Endothelial cell of umbilical vein (primary cell): ENCODE results near the gene MAST4. TPM values are rescaled to one million over a fixed set of nuclear protein-coding genes. Genes with fewer than 3 reads are reported as not detected.

Experiments used
- BruUV-seq: library from RNA; stranded (reverse); fragments of 400-500 nt; replicated peaks from 2 replicates; lab custom pipeline; 2021; lab: Mats Ljungman, UMichigan
- CTCF ChIA-PET: fragments of 300-600, 350-600 bp; sonication (Branson Sonifier 250); formaldehyde crosslinking; loops from one replicate; lab custom pipeline; 2021; ENCODE audit warnings: antibody characterized with exemption, inconsistent platforms; lab: Charles Lee
- POLR2A ChIA-PET: fragments of 300-600, 350-600 bp; sonication (Branson Sonifier 250); formaldehyde crosslinking; loops from one replicate; lab custom pipeline; 2021; ENCODE audit warnings: antibody characterized with exemption, inconsistent platforms; lab: Charles Lee
- DNase-seq: peaks from one replicate; pipeline ENCODE4 v3.0.0-alpha.2; 2011; ENCODE audit warnings: low read depth, low spot score
- FAIRE-seq: peaks from 2 replicates; lab custom pipeline; 2011; peaks lifted over from hg19 to GRCh38; lab: Jason Lieb, UNC
- H2AFZ ChIP-seq: 2 replicates; pipeline ENCODE4 v1.6.0; 2012; ENCODE audit warnings: low read depth, low read length, control low read depth, inconsistent platforms
- H3K27ac ChIP-seq: 2 replicates; pipeline ENCODE4 v1.5.1; 2011; ENCODE audit warnings: low read depth, mild to moderate bottlenecking, control low read depth, low read length, moderate library complexity; ENCODE audit not compliant: insufficient read depth
- H3K27me3 ChIP-seq, 2 experiments: 2 replicates each; pipeline versions ENCODE4 v1.6.0 to v1.6.1; 2011; ENCODE audit warnings: low read length in 2 of 2, mixed read lengths in 1 of 2; ENCODE audit not compliant: control insufficient read depth in 2 of 2, insufficient read depth in 2 of 2
- H3K36me3 ChIP-seq, 2 experiments: 2 replicates in 1 of 2; 3 replicates in 1 of 2; pipeline ENCODE4 v1.5.1; 2011; ENCODE audit warnings: low read length in 2 of 2, mild to moderate bottlenecking in 1 of 2, moderate library complexity in 1 of 2; ENCODE audit not compliant: control insufficient read depth in 2 of 2, insufficient read depth in 2 of 2; ENCODE audit errors: extremely low read depth in 1 of 2
- H3K4me1 ChIP-seq: 3 replicates; pipeline ENCODE4 v1.5.1; 2011; ENCODE audit warnings: mild to moderate bottlenecking, low read length; ENCODE audit not compliant: control insufficient read depth, insufficient read depth; ENCODE audit errors: extremely low read depth
- H3K4me2 ChIP-seq: 2 replicates; pipeline ENCODE4 v1.6.1; 2011; ENCODE audit warnings: low read length, control low read depth, mixed read lengths; ENCODE audit not compliant: insufficient read depth
- H3K4me3 ChIP-seq, 3 experiments: fragments of 200-600 bp in 1 of 3; sonication (generic), shearing (Covaris generic) in 1 of 3; replicated peaks in 1 of 3; 2 replicates each; pipeline ENCODE4 v1.5.1; 2011 to 2016; ENCODE audit warnings: control low read depth in 3 of 3, low read length in 3 of 3, mild to moderate bottlenecking in 2 of 3, inconsistent platforms in 1 of 3, low read depth in 1 of 3, moderate library complexity in 1 of 3; ENCODE audit not compliant: insufficient read depth in 1 of 3
- H3K79me2 ChIP-seq: 2 replicates; pipeline ENCODE4 v1.6.0; 2012; ENCODE audit warnings: low read length, inconsistent platforms; ENCODE audit not compliant: control insufficient read depth, insufficient read depth
- H3K9ac ChIP-seq: replicated peaks from 2 replicates; pipeline ENCODE3; 2011; ENCODE audit warnings: low read length, control low read depth; ENCODE audit not compliant: insufficient read depth; ENCODE audit errors: extremely low read depth
- H3K9me1 ChIP-seq: replicated peaks from 3 replicates; pipeline ENCODE4 v1.6.0; 2011; ENCODE audit warnings: mild to moderate bottlenecking, low read length; ENCODE audit not compliant: control insufficient read depth, insufficient read depth; ENCODE audit errors: extremely low read depth
- H3K9me3 ChIP-seq: replicated peaks from 2 replicates; pipeline ENCODE4 v1.5.1; 2012; ENCODE audit warnings: low read length, inconsistent platforms; ENCODE audit not compliant: control insufficient read depth, insufficient read depth
- H4K20me1 ChIP-seq: replicated peaks from 2 replicates; pipeline ENCODE3; 2011; ENCODE audit warnings: mild to moderate bottlenecking, low read length; ENCODE audit not compliant: control insufficient read depth, insufficient read depth; ENCODE audit errors: extremely low read depth
- EZH2 ChIP-seq: IDR thresholded peaks from 2 replicates; pipeline ENCODE4 v1.6.1; 2012; ENCODE audit warnings: borderline replicate concordance, low read depth, mild to moderate bottlenecking, moderate library complexity, low read length, inconsistent platforms; ENCODE audit not compliant: severe bottlenecking
- FOS ChIP-seq: IDR thresholded peaks from 2 replicates; pipeline ENCODE4 v1.6.1; 2011; ENCODE audit warnings: mild to moderate bottlenecking, low read length, moderate library complexity, borderline replicate concordance; ENCODE audit not compliant: insufficient read depth
- GATA2 ChIP-seq: IDR thresholded peaks from 2 replicates; pipeline ENCODE4 v1.7.0; 2011; ENCODE audit warnings: low read depth, mild to moderate bottlenecking, moderate library complexity, mixed read lengths, low read length; ENCODE audit not compliant: insufficient read length, insufficient read depth
- JUN ChIP-seq: IDR thresholded peaks from 2 replicates; pipeline ENCODE4 v1.6.1; 2011; ENCODE audit warnings: borderline replicate concordance, low read depth; ENCODE audit not compliant: insufficient read length, insufficient read depth
- MAX ChIP-seq: IDR thresholded peaks from 2 replicates; pipeline ENCODE4 v1.6.1; 2011; ENCODE audit not compliant: insufficient read depth, insufficient read length
- MYC ChIP-seq: IDR thresholded peaks from one replicate; pipeline ENCODE4 v1.6.1; 2011; ENCODE audit warnings: mild to moderate bottlenecking, low read depth, low read length
- POLR2A ChIP-seq: IDR thresholded peaks from 2 replicates; pipeline ENCODE4 v1.6.1; 2012; ENCODE audit warnings: low read depth, mild to moderate bottlenecking, control low read depth, low read length
- POLR2AphosphoS5 ChIP-seq: IDR thresholded peaks from 2 replicates; pipeline ENCODE4 v1.6.1; 2012; ENCODE audit warnings: low read depth, mild to moderate bottlenecking, control low read depth, low read length, moderate library complexity; ENCODE audit not compliant: insufficient read depth
- dilution Hi-C: fragments of 300-500 bp; cut with MboI; formaldehyde crosslinking; loops from one replicate; pipeline ENCODE4 v1.15.0; 2019; ENCODE audit warnings: low sequenced_read_pairs; ENCODE audit not compliant: extremely low pct_ligation_motif_present
- intact Hi-C: fragments of 100-400 bp; cut with micrococcal nuclease; formaldehyde crosslinking; loops from one replicate; pipeline ENCODE4 v1.10.0; 2022
- polyA plus RNA-seq, 4 experiments: library from polyadenylated mRNA; depleted of rRNA in 3 of 4; stranded (reverse) in 3 of 4; unstranded in 1 of 4; fragments of >200 nt; gene quantifications; 2 replicates each; pipeline versions ENCODE4 v1.2.1 to v1.2.3, GENCODE V29; 2011 to 2012; ENCODE audit warnings: missing spikeins in 1 of 4
- total RNA-seq: library from RNA; stranded (reverse); gene quantifications from 2 replicates; pipeline ENCODE4 v1.2.3, GENCODE V29; 2021
- TF ChIP-seq, protein P1 (sequence below), 2 donors: IDR thresholded peaks; 1 replicate in 1 of 2; 2 replicates in 1 of 2; pipeline ENCODE4 v1.5.1; 2011; ENCODE audit warnings: low read length in 2 of 2, mild to moderate bottlenecking in 2 of 2, moderate library complexity in 2 of 2, control low read depth in 1 of 2, inconsistent platforms in 1 of 2, low read depth in 1 of 2; ENCODE audit not compliant: insufficient read depth in 1 of 2; ENCODE audit errors: extremely low read depth in 1 of 2

MAST4 gene
- total and polyA plus RNA-seq, 2 donors (not counting 3 experiments of a cell fraction or from before 2014, with no cell fraction given) = 40.2 to 116 TPM

- DNase-seq (no peak), FAIRE-seq (no peak)
- Histone ChIP-seq H2AFZ (no peak overlapping the region), H3K9ac (no peak overlapping the region), H3K9me3 (no peaks in the 10 kb centered on the region), H3K27ac (no peak overlapping the region), H3K9me1 (no peaks in the 10 kb centered on the region), H3K79me2 (no peaks in the 10 kb centered on the region), H3K4me1 (no peaks in the 10 kb centered on the region), H3K4me3 (no peak overlapping the region), H3K4me2 (no peak overlapping the region), H4K20me1 (no peaks in the 10 kb centered on the region), H3K36me3 (no peaks in the 10 kb centered on the region), H3K27me3 (peaks cover 0 to 5% of the 10 kb centered on the region in 2 experiments)
- intact Hi-C loops = no loop called here
- ChIA-PET CTCF (no interaction called here), POLR2A (no interaction called here)
- TF ChIP-seq FOS = no peak
- no peak for TF ChIP-seq GATA2
- TF ChIP-seq EZH2 = no peak
- no peak for TF ChIP-seq JUN
- no peak for TF ChIP-seq POLR2A
- TF ChIP-seq, protein P1, sequence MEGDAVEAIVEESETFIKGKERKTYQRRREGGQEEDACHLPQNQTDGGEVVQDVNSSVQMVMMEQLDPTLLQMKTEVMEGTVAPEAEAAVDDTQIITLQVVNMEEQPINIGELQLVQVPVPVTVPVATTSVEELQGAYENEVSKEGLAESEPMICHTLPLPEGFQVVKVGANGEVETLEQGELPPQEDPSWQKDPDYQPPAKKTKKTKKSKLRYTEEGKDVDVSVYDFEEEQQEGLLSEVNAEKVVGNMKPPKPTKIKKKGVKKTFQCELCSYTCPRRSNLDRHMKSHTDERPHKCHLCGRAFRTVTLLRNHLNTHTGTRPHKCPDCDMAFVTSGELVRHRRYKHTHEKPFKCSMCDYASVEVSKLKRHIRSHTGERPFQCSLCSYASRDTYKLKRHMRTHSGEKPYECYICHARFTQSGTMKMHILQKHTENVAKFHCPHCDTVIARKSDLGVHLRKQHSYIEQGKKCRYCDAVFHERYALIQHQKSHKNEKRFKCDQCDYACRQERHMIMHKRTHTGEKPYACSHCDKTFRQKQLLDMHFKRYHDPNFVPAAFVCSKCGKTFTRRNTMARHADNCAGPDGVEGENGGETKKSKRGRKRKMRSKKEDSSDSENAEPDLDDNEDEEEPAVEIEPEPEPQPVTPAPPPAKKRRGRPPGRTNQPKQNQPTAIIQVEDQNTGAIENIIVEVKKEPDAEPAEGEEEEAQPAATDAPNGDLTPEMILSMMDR (IDR thresholded peaks at IDR 0.05; ENCODE audit: extremely low read depth in 1 of 2, insufficient read depth in 1 of 2, low read depth in 1 of 2, low read length in 2 of 2) = no peak
- no peak for TF ChIP-seq MYC
- TF ChIP-seq MAX = no peak
- no peak for TF ChIP-seq POLR2AphosphoS5
- BruUV-seq = no TSS peak
- dilution Hi-C loops = no loop called here
These were observed 42.8 kb downstream of the MAST4 start for GRCh38 chr5:66639037-66639436.
